SK-N-SH treated with all-trans-retinoic acid at 6 μM for 48 hours (cell line): ENCODE results near the gene LRP10.

Source experiments
- ATAC-seq: fragments of 200-7000 bp; cut with Tn5 transposase; 3 replicates; pipeline ENCODE4 v1.9.1; 2020; ENCODE audit warnings: mild to moderate bottlenecking, moderate library complexity
- ARNTL ChIP-seq: fragments of 450-650 bp; formaldehyde crosslinking; IDR thresholded peaks from 2 replicates; pipeline ENCODE4 v1.5.0; 2020; ENCODE audit warnings: low read depth, mild to moderate bottlenecking, moderate library complexity, borderline replicate concordance
- BACH2 ChIP-seq: fragments of 250-450 bp; sonication (Bioruptor Pico); IDR thresholded peaks from 2 replicates; pipeline ENCODE4 v1.9.0; 2021; ENCODE audit warnings: mild to moderate bottlenecking, borderline replicate concordance
- CSDC2 ChIP-seq: fragments of 250-450 bp; sonication (Bioruptor Pico); IDR thresholded peaks from 2 replicates; pipeline ENCODE4 v1.5.0; 2020; ENCODE audit warnings: mild to moderate bottlenecking, moderate library complexity
- ESRRG ChIP-seq: fragments of 250-450 bp; sonication (Bioruptor Pico); IDR thresholded peaks from 2 replicates; pipeline ENCODE4 v1.6.1; 2021; ENCODE audit warnings: mild to moderate bottlenecking
- GLIS3 ChIP-seq: fragments of 250-450 bp; sonication (Bioruptor Pico); IDR thresholded peaks from 2 replicates; pipeline ENCODE4 v1.5.0; 2020; ENCODE audit warnings: mild to moderate bottlenecking, moderate library complexity
- ISL1 ChIP-seq: fragments of 250-450 bp; sonication (Bioruptor Pico); IDR thresholded peaks from 2 replicates; pipeline ENCODE4 v2.1.2; 2022; ENCODE audit warnings: mild to moderate bottlenecking, moderate library complexity
- OSR1 ChIP-seq: fragments of 250-450 bp; sonication (Bioruptor Pico); IDR thresholded peaks from 2 replicates; pipeline ENCODE4 v1.8.0; 2022; ENCODE audit warnings: moderate library complexity, mild to moderate bottlenecking, inconsistent platforms
- PPARA ChIP-seq: fragments of 250-450 bp; sonication (Bioruptor Pico); IDR thresholded peaks from 2 replicates; pipeline ENCODE4 v1.5.0; 2020; ENCODE audit warnings: mild to moderate bottlenecking, borderline replicate concordance
- TCF4 ChIP-seq: fragments of 250-450 bp; sonication (Bioruptor Pico); IDR thresholded peaks from 2 replicates; pipeline ENCODE4 v1.8.0; 2021; ENCODE audit warnings: mild to moderate bottlenecking, moderate library complexity, borderline replicate concordance
- ZFP3 ChIP-seq: fragments of 250-450 bp; sonication (Bioruptor Pico); IDR thresholded peaks from 2 replicates; pipeline ENCODE4 v1.5.0; 2020; ENCODE audit warnings: mild to moderate bottlenecking, moderate library complexity
- ZFP30 ChIP-seq: fragments of 450-650 bp; formaldehyde crosslinking; IDR thresholded peaks from 2 replicates; pipeline ENCODE4 v1.5.0; 2022; ENCODE audit warnings: mild to moderate bottlenecking, moderate library complexity
- ZNF8 ChIP-seq: fragments of 450-650 bp; formaldehyde crosslinking; IDR thresholded peaks from 2 replicates; pipeline ENCODE4 v1.5.0; 2020; ENCODE audit warnings: mild to moderate bottlenecking, moderate library complexity
- TF ChIP-seq, protein P1 (sequence below): fragments of 250-450 bp; sonication (Bioruptor Pico); IDR thresholded peaks from 2 replicates; pipeline ENCODE4 v1.8.0; 2020; ENCODE audit warnings: mild to moderate bottlenecking, moderate library complexity, borderline replicate concordance
- TF ChIP-seq, protein P2 (sequence below): fragments of 250-450 bp; sonication (Bioruptor Pico); IDR thresholded peaks from 2 replicates; pipeline ENCODE4 v1.5.0; 2020; ENCODE audit warnings: mild to moderate bottlenecking, moderate library complexity
- TF ChIP-seq, protein P3 (sequence below): fragments of 250-450 bp; sonication (Bioruptor Pico); IDR thresholded peaks from 2 replicates; pipeline ENCODE4 v1.8.0; 2021; ENCODE audit warnings: low read depth, mild to moderate bottlenecking, moderate library complexity, borderline replicate concordance
- TF ChIP-seq, protein P4 (sequence below): fragments of 250-450 bp; sonication (Bioruptor Pico); IDR thresholded peaks from 2 replicates; pipeline ENCODE4 v1.5.1; 2021; ENCODE audit warnings: mild to moderate bottlenecking, moderate library complexity

LRP10 gene

DNA sequence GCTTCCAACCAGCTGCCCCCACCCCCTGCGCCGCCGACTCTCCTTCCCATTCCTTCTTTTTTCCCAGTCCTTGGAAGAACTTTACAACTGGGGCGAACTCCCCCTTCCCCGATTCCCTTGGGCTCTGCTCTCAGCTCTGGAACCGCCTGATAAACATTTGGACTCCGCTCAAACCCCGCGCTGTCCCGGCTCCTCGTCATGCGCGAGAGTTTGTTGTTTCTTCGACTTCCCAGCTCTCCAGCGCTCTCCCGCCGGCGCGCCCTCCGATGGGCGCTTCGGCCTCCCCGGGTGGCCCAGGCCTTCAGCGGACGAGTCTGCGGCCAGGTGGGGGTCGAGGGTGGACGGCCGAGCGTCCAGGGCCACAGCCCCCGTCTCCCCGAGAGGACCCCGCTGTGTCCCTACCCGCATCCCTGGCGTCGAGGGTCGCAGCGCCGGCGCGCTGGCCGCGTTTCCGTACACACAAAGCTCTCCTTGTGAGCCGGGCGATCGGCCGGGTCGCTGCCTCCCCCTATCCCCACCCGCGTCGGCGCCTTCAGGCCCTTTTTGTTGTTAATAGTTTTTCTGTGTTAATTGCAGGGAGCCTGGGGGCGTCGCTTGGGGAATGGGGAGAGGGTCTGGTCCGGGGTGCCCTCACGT lies 34.3 kb upstream of the LRP10 start:
- ATAC-seq: peak; percentile 80
- no peak for TF ChIP-seq OSR1
- TF ChIP-seq ARNTL (CRISPR knock-in tag): no peak
- TF ChIP-seq, protein P1, sequence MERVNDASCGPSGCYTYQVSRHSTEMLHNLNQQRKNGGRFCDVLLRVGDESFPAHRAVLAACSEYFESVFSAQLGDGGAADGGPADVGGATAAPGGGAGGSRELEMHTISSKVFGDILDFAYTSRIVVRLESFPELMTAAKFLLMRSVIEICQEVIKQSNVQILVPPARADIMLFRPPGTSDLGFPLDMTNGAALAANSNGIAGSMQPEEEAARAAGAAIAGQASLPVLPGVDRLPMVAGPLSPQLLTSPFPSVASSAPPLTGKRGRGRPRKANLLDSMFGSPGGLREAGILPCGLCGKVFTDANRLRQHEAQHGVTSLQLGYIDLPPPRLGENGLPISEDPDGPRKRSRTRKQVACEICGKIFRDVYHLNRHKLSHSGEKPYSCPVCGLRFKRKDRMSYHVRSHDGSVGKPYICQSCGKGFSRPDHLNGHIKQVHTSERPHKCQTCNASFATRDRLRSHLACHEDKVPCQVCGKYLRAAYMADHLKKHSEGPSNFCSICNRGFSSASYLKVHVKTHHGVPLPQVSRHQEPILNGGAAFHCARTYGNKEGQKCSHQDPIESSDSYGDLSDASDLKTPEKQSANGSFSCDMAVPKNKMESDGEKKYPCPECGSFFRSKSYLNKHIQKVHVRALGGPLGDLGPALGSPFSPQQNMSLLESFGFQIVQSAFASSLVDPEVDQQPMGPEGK (CRISPR knock-in tag): no peak
- TF ChIP-seq ZNF8 (CRISPR knock-in tag): no peak
- TF ChIP-seq, protein P2, sequence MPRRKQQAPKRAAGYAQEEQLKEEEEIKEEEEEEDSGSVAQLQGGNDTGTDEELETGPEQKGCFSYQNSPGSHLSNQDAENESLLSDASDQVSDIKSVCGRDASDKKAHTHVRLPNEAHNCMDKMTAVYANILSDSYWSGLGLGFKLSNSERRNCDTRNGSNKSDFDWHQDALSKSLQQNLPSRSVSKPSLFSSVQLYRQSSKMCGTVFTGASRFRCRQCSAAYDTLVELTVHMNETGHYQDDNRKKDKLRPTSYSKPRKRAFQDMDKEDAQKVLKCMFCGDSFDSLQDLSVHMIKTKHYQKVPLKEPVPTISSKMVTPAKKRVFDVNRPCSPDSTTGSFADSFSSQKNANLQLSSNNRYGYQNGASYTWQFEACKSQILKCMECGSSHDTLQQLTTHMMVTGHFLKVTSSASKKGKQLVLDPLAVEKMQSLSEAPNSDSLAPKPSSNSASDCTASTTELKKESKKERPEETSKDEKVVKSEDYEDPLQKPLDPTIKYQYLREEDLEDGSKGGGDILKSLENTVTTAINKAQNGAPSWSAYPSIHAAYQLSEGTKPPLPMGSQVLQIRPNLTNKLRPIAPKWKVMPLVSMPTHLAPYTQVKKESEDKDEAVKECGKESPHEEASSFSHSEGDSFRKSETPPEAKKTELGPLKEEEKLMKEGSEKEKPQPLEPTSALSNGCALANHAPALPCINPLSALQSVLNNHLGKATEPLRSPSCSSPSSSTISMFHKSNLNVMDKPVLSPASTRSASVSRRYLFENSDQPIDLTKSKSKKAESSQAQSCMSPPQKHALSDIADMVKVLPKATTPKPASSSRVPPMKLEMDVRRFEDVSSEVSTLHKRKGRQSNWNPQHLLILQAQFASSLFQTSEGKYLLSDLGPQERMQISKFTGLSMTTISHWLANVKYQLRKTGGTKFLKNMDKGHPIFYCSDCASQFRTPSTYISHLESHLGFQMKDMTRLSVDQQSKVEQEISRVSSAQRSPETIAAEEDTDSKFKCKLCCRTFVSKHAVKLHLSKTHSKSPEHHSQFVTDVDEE (CRISPR knock-in tag): no peak
- TF ChIP-seq CSDC2 (CRISPR knock-in tag): no peak
- TF ChIP-seq, all 23 proteins: peak for 0

DNA sequence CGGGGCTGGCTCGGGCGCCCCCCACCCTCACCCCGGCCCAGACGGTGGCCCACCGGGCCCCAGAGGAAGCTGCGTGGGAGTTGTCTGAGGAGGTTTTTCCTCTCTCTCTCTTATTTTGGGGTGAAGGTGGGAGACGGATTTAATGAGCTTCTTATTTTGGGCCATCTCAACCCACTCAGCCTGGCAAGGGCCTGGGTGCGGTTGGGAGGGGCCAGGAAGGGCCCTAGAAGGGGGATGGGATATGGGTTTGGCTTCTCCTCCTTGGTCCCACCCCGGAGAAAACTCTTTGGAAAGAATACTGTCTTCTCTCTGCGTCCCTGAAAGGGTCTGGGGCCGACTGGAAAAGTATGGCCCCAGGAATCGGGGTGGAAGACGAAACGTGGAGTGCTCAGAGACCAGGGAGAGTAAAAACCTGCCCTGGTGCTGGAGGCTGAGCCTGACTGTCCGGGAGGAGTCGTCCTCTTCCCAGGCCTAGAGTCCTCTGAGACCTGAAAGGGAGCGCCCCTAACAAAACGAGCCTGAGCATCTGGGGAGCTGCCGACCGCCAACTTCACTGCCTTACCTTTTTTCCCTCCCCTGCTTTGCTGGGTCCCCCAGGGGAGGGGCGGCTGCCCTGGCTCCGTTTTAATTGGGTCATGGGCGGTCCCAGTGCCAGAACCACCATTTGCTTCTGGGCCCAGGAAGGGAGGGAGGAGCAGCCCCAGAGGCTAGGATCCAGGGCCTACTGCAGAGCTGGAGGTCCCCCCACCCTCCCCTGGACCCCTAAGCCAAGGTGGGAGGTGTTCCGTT lies 33.6 kb upstream of the LRP10 start:
- ATAC-seq: peak; percentile 12; the same call in 1 of the 3 replicates
- no peak for TF ChIP-seq BACH2 (CRISPR knock-in tag)
- no peak for TF ChIP-seq PPARA (CRISPR knock-in tag)
- TF ChIP-seq GLIS3: no peak
- TF ChIP-seq ESRRG (CRISPR knock-in tag): no peak
- TF ChIP-seq ARNTL (CRISPR knock-in tag): no peak
- no peak for TF ChIP-seq OSR1
- no peak for TF ChIP-seq ZFP30 (CRISPR knock-in tag)

DNA sequence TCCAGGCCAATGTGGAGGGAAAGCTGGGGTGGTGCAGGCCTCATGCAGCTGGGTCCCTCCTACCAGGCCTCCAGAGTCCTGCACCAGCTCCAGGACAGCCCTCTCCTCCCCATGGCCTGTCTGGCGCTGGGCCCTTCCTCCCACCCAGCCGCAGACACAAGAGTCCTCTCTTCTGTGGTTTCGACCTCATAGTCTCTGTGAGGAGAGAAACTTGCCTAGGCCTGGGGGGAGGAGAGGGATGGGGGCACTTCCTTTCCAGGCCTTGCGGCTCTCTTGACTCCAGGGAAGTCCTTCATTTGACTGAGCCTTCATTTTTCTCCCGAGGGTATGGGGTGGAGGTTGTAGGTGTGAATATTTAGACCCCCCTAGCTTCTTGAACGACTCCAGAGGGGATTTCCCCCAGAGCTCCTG lies 32.9 kb upstream of the LRP10 start:
- TF ChIP-seq ARNTL (CRISPR knock-in tag) (no peak), ZNF8 (CRISPR knock-in tag) (no peak), ZFP30 (CRISPR knock-in tag) (no peak), BACH2 (CRISPR knock-in tag) (no peak), PPARA (CRISPR knock-in tag) (no peak)
- TF ChIP-seq, all 23 proteins: peak for 0
- ATAC-seq: no peak

DNA sequence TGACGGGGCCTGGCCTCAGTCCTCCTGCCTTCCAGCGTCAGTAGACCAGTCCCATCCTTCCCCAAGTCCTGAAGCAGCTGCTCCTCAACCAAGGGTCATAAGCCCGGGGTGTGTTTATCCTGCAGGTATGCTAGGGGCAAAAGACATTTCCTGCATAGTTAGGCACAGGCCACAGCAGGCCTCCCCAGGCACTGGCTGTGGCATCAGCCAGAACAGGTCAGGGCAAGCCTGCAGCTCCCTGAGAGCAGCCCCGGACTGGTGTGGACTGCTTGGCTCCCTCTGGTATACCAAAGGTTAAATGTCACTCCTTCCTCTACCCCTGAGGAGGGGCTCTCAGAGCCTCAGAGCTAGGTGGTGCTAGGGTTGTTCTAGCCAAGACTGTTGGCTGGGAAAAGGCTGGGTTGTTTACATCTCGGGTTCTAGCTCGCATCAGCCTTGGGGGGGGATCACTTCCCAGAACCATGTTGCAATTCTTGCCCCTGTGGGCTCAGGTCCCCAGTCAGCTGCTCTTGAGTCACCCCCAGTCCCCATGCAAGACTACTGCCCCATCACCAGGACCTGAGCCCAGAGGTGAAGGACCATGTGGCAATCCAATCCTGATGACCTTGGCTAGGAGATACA lies 32.3 kb upstream of the LRP10 start:
- ATAC-seq: no peak
- TF ChIP-seq ISL1: no peak
- TF ChIP-seq, protein P3, sequence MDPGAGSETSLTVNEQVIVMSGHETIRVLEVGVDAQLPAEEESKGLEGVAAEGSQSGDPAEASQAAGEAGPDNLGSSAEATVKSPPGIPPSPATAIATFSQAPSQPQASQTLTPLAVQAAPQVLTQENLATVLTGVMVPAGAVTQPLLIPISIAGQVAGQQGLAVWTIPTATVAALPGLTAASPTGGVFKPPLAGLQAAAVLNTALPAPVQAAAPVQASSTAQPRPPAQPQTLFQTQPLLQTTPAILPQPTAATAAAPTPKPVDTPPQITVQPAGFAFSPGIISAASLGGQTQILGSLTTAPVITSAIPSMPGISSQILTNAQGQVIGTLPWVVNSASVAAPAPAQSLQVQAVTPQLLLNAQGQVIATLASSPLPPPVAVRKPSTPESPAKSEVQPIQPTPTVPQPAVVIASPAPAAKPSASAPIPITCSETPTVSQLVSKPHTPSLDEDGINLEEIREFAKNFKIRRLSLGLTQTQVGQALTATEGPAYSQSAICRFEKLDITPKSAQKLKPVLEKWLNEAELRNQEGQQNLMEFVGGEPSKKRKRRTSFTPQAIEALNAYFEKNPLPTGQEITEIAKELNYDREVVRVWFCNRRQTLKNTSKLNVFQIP (CRISPR knock-in tag): no peak
- TF ChIP-seq TCF4 (CRISPR knock-in tag): no peak
- TF ChIP-seq ZFP3 (CRISPR knock-in tag): no peak
- no peak for TF ChIP-seq GLIS3
- no peak for TF ChIP-seq OSR1

DNA sequence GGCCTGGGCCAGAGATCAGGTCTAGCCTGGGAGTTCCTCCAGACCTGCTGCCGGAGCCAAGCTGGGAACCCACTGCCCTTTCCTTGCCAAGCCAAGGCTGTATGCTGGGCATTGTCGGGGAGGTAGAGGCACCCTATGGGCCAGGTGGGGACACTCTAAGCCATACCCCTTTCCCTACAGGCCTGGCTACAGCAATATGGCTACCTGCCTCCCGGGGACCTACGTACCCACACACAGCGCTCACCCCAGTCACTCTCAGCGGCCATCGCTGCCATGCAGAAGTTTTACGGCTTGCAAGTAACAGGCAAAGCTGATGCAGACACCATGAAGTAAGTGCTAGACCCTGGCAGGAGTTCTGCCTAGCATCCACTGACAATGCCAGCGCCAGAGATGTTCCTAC lies 30.2 kb upstream of the LRP10 start:
- TF ChIP-seq, protein P1 (CRISPR knock-in tag): no peak
- TF ChIP-seq, protein P4, sequence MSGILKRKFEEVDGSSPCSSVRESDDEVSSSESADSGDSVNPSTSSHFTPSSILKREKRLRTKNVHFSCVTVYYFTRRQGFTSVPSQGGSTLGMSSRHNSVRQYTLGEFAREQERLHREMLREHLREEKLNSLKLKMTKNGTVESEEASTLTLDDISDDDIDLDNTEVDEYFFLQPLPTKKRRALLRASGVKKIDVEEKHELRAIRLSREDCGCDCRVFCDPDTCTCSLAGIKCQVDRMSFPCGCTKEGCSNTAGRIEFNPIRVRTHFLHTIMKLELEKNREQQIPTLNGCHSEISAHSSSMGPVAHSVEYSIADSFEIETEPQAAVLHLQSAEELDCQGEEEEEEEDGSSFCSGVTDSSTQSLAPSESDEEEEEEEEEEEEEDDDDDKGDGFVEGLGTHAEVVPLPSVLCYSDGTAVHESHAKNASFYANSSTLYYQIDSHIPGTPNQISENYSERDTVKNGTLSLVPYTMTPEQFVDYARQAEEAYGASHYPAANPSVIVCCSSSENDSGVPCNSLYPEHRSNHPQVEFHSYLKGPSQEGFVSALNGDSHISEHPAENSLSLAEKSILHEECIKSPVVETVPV (CRISPR knock-in tag): no peak
- no peak for ATAC-seq
